Stimulated activated CD8-positive, alpha-beta memory T cell treated with anti-CD3 and anti-CD28 coated beads, Interleukin-7, amount 100 ng/mL, for 48 hours (primary cell): ENCODE data around the gene INPP5E.

Source experiments
- DNase-seq, 2 donors: peaks; one replicate each; pipeline ENCODE4 v3.0.0-alpha.2; 2020; ENCODE audit warnings: low read depth in 1 of 2; ENCODE audit errors: extremely low read depth in 1 of 2

The INPP5E gene

GRCh38 chr9:136439481-136440408, at the start of gene INPP5E:
Gene INPP5E (minus strand): TSS chr9:136439845. CDS start chr9:136439419, 426 bp downstream.
- peak; percentile 32 to 72 for DNase-seq

- peak; percentile 30 to 33 for DNase-seq
Measured at GRCh38 chr9:136488247-136489214, 48.9 kb upstream of the INPP5E start.

GRCh38 chr9:136487672-136488071, 48.0 kb upstream of the INPP5E start:
- DNase-seq = no peak

GRCh38 chr9:136486823-136487620, 47.4 kb upstream of the INPP5E start:
- no peak for DNase-seq

- DNase-seq = no peak
Measured at GRCh38 chr9:136486131-136486530, 46.5 kb upstream of the INPP5E start.

GRCh38 chr9:136485049-136486045, 45.7 kb upstream of the INPP5E start:
- peak; percentile 59 to 60 for DNase-seq

GRCh38 chr9:136484153-136485048, 44.8 kb upstream of the INPP5E start:
- no peak for DNase-seq

GRCh38 chr9:136483589-136484152, 44.0 kb upstream of the INPP5E start:
- peak; percentile 82 to 95 for DNase-seq

GRCh38 chr9:136482793-136483588, 43.3 kb upstream of the INPP5E start, which contains the start of gene SEC16A:
Gene SEC16A (minus strand): TSS chr9:136483040. CDS start chr9:136477615, 5,425 bp downstream.
- peak; percentile 97 to 100 for DNase-seq

- peak in 1 of 2 donors; percentile 4 for DNase-seq
Measured at GRCh38 chr9:136482046-136482792, 42.6 kb upstream of the INPP5E start.

- DNase-seq = no peak
Measured at GRCh38 chr9:136481558-136481957, 41.9 kb upstream of the INPP5E start.

GRCh38 chr9:136476369-136477150, 36.9 kb upstream of the INPP5E start:
- DNase-seq = no peak

GRCh38 chr9:136474974-136475865, 35.6 kb upstream of the INPP5E start:
- DNase-seq = no peak

- no peak for DNase-seq
Measured at GRCh38 chr9:136474021-136474640, 34.5 kb upstream of the INPP5E start.
